WTC11 (cell line): ENCODE measurements around the gene ZFAND3. TPM values are rescaled to one million over a fixed set of nuclear protein-coding genes. Genes with fewer than 3 reads are reported as not detected.

Experiments
- ATAC-seq: fragments of 200-7000 bp; cut with Tn5 transposase; 2 replicates; pipeline ENCODE4 v1.10.0; 2021; ENCODE audit warnings: mild to moderate bottlenecking, moderate library complexity
- CTCF ChIA-PET: fragments of 300-600 bp; sonication (Branson Sonifier 250); formaldehyde crosslinking; loops from one replicate; lab custom pipeline; 2021; ENCODE audit warnings: antibody characterized with exemption; lab: Charles Lee
- POLR2A ChIA-PET: fragments of 350-600 bp; sonication (Branson Sonifier 250); formaldehyde crosslinking; loops from one replicate; lab custom pipeline; 2021; ENCODE audit warnings: antibody characterized with exemption; lab: Charles Lee
- DNase-seq: peaks from one replicate; pipeline ENCODE4 v3.0.0; 2021; ENCODE audit warnings: low spot score
- H3K27ac Mint-ChIP-seq: 2 replicates; pipeline ENCODE4 v1.8.0; 2021; ENCODE audit warnings: mixed read lengths
- H3K27me3 Mint-ChIP-seq: 2 replicates; pipeline ENCODE4 v1.8.0; 2021; ENCODE audit warnings: low read depth, mild to moderate bottlenecking, moderate library complexity, mixed read lengths
- H3K36me3 Mint-ChIP-seq: 2 replicates; pipeline ENCODE4 v1.8.0; 2021; ENCODE audit warnings: mixed read lengths
- H3K4me1 Mint-ChIP-seq: 2 replicates; pipeline ENCODE4 v1.8.0; 2022; ENCODE audit warnings: mixed read lengths
- H3K4me3 Mint-ChIP-seq: 2 replicates; pipeline ENCODE4 v1.8.0; 2021; ENCODE audit warnings: mild to moderate bottlenecking, moderate library complexity, mixed read lengths
- H3K9me3 Mint-ChIP-seq: 2 replicates; pipeline ENCODE4 v1.8.0; 2021; ENCODE audit warnings: mixed read lengths
- ESRRA ChIP-seq: sonication (generic); formaldehyde crosslinking; IDR thresholded peaks from 2 replicates; pipeline ENCODE4 v1.8.1; 2022; ENCODE audit warnings: mild to moderate bottlenecking, missing genetic modification reagents, borderline replicate concordance
- FOXK1 ChIP-seq: sonication (generic); formaldehyde crosslinking; IDR thresholded peaks from 2 replicates; pipeline ENCODE4 v1.8.0; 2022; ENCODE audit warnings: mild to moderate bottlenecking, moderate library complexity, missing genetic modification reagents
- GRHL2 ChIP-seq: fragments of 250-450 bp; sonication (Bioruptor Pico); IDR thresholded peaks from 2 replicates; pipeline ENCODE4 v1.8.0; 2022; ENCODE audit warnings: mild to moderate bottlenecking, moderate library complexity; ENCODE audit not compliant: insufficient replicate concordance, severe bottlenecking
- JUN ChIP-seq: sonication (generic); formaldehyde crosslinking; IDR thresholded peaks from 2 replicates; pipeline ENCODE4 v1.8.0; 2023; ENCODE audit warnings: mild to moderate bottlenecking, missing genetic modification reagents
- MLX ChIP-seq: sonication (generic); formaldehyde crosslinking; IDR thresholded peaks from 2 replicates; pipeline ENCODE4 v1.8.1; 2023; ENCODE audit warnings: mild to moderate bottlenecking, missing genetic modification reagents, moderate library complexity
- NFYB ChIP-seq: sonication (generic); formaldehyde crosslinking; conservative IDR thresholded peaks from 2 replicates; pipeline ENCODE4 v1.8.0; 2022; ENCODE audit warnings: low read depth, missing genetic modification reagents
- NR1H2 ChIP-seq: sonication (generic); formaldehyde crosslinking; IDR thresholded peaks from 2 replicates; pipeline ENCODE4 v1.9.0; 2021; ENCODE audit warnings: mild to moderate bottlenecking, moderate library complexity, missing genetic modification reagents
- PREB ChIP-seq: sonication (generic); formaldehyde crosslinking; IDR thresholded peaks from 2 replicates; pipeline ENCODE4 v1.8.1; 2022; ENCODE audit warnings: mild to moderate bottlenecking, missing genetic modification reagents, moderate library complexity, borderline replicate concordance
- RORB ChIP-seq: fragments of 250-450 bp; sonication (Bioruptor Pico); IDR thresholded peaks from 2 replicates; pipeline ENCODE4 v1.9.0; 2021; ENCODE audit warnings: mild to moderate bottlenecking
- SMAD3 ChIP-seq: sonication (generic); formaldehyde crosslinking; IDR thresholded peaks from 2 replicates; pipeline ENCODE4 v1.8.0; 2022; ENCODE audit warnings: missing genetic modification reagents, mild to moderate bottlenecking, borderline replicate concordance
- SMAD4 ChIP-seq: sonication (generic); formaldehyde crosslinking; IDR thresholded peaks from 2 replicates; pipeline ENCODE4 v1.8.0; 2022; ENCODE audit warnings: mild to moderate bottlenecking, missing genetic modification reagents
- TEAD4 ChIP-seq: sonication (generic); formaldehyde crosslinking; IDR thresholded peaks from 2 replicates; pipeline ENCODE4 v1.8.0; 2022; ENCODE audit warnings: mild to moderate bottlenecking, missing genetic modification reagents
- USF2 ChIP-seq: sonication (generic); formaldehyde crosslinking; IDR thresholded peaks from 2 replicates; pipeline ENCODE4 v1.8.1; 2023; ENCODE audit warnings: mild to moderate bottlenecking, missing genetic modification reagents, moderate library complexity
- ZNF219 ChIP-seq: sonication (generic); formaldehyde crosslinking; IDR thresholded peaks from 2 replicates; pipeline ENCODE4 v1.8.0; 2023; ENCODE audit warnings: missing genetic modification reagents, mild to moderate bottlenecking, borderline replicate concordance
- ZNF263 ChIP-seq: sonication (generic); formaldehyde crosslinking; IDR thresholded peaks from 2 replicates; pipeline ENCODE4 v1.8.1; 2022; ENCODE audit warnings: low read depth, mild to moderate bottlenecking, moderate library complexity, missing genetic modification reagents
- ZNF512 ChIP-seq: sonication (generic); formaldehyde crosslinking; IDR thresholded peaks from 2 replicates; pipeline ENCODE4 v1.8.1; 2022; ENCODE audit warnings: missing genetic modification reagents, borderline replicate concordance
- ZNF671 ChIP-seq: fragments of 250-450 bp; sonication (Bioruptor Pico); IDR thresholded peaks from 2 replicates; pipeline ENCODE4 v1.8.0; 2021; ENCODE audit warnings: mild to moderate bottlenecking
- ZSCAN18 ChIP-seq: fragments of 250-450 bp; sonication (Bioruptor Pico); IDR thresholded peaks from 2 replicates; pipeline ENCODE4 v2.1.2; 2022; ENCODE audit warnings: mild to moderate bottlenecking, moderate library complexity
- total RNA-seq: library from RNA; stranded (reverse); gene quantifications from 3 replicates; pipeline ENCODE4 v1.2.3, GENCODE V29; 2021
- TF ChIP-seq, protein P1 (sequence below): sonication (generic); formaldehyde crosslinking; IDR thresholded peaks from 2 replicates; pipeline ENCODE4 v1.8.0; 2022; ENCODE audit warnings: missing genetic modification reagents
- TF ChIP-seq, protein P2 (sequence below): sonication (generic); formaldehyde crosslinking; IDR thresholded peaks from 2 replicates; pipeline ENCODE4 v1.8.1; 2023; ENCODE audit warnings: mild to moderate bottlenecking, missing genetic modification reagents

The ZFAND3 gene
- total RNA-seq, 1 experiment from 2014 or later: 50.3 TPM

GRCh38 chr6:38167598-38167997 lies 348.1 kb downstream of the ZFAND3 start:
- Mint-ChIP-seq H3K27me3 (no peaks in the 10 kb centered on the region), H3K36me3 (no peaks in the 10 kb centered on the region), H3K9me3 (no peaks in the 10 kb centered on the region), H3K27ac (peak overlapping the region; percentile 41; the same call in 1 of the 2 replicates), H3K4me1 (peaks cover 29% of the 10 kb centered on the region), H3K4me3 (no peak overlapping the region)
- DNase-seq (no peak), ATAC-seq (no peak)
- POLR2A ChIA-PET: no interaction called here
- CTCF ChIA-PET: interaction anchor here (1.8 to 2.0 kb wide), 2 partner anchors 9 to 11 kb away, joined by 6 read pairs; no protein-coding TSS in a partner anchor
- TF ChIP-seq, protein P1, sequence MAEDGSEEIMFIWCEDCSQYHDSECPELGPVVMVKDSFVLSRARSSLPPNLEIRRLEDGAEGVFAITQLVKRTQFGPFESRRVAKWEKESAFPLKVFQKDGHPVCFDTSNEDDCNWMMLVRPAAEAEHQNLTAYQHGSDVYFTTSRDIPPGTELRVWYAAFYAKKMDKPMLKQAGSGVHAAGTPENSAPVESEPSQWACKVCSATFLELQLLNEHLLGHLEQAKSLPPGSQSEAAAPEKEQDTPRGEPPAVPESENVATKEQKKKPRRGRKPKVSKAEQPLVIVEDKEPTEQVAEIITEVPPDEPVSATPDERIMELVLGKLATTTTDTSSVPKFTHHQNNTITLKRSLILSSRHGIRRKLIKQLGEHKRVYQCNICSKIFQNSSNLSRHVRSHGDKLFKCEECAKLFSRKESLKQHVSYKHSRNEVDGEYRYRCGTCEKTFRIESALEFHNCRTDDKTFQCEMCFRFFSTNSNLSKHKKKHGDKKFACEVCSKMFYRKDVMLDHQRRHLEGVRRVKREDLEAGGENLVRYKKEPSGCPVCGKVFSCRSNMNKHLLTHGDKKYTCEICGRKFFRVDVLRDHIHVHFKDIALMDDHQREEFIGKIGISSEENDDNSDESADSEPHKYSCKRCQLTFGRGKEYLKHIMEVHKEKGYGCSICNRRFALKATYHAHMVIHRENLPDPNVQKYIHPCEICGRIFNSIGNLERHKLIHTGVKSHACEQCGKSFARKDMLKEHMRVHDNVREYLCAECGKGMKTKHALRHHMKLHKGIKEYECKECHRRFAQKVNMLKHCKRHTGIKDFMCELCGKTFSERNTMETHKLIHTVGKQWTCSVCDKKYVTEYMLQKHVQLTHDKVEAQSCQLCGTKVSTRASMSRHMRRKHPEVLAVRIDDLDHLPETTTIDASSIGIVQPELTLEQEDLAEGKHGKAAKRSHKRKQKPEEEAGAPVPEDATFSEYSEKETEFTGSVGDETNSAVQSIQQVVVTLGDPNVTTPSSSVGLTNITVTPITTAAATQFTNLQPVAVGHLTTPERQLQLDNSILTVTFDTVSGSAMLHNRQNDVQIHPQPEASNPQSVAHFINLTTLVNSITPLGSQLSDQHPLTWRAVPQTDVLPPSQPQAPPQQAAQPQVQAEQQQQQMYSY (CRISPR knock-in tag): no peak
- TF ChIP-seq ZNF263 (CRISPR knock-in tag) (no peak), RORB (CRISPR knock-in tag) (no peak), SMAD4 (CRISPR knock-in tag) (no peak), GRHL2 (CRISPR knock-in tag) (no peak), MLX (CRISPR knock-in tag) (no peak), SMAD3 (CRISPR knock-in tag) (no peak), PREB (CRISPR knock-in tag) (no peak), JUN (no peak), ESRRA (no peak), ZNF512 (CRISPR knock-in tag) (no peak), USF2 (no peak), ZNF219 (CRISPR knock-in tag) (no peak), TEAD4 (CRISPR knock-in tag) (no peak), FOXK1 (no peak), NFYB (CRISPR knock-in tag) (no peak)
- TF ChIP-seq, protein P2, sequence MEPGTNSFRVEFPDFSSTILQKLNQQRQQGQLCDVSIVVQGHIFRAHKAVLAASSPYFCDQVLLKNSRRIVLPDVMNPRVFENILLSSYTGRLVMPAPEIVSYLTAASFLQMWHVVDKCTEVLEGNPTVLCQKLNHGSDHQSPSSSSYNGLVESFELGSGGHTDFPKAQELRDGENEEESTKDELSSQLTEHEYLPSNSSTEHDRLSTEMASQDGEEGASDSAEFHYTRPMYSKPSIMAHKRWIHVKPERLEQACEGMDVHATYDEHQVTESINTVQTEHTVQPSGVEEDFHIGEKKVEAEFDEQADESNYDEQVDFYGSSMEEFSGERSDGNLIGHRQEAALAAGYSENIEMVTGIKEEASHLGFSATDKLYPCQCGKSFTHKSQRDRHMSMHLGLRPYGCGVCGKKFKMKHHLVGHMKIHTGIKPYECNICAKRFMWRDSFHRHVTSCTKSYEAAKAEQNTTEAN: no peak

- H3K9me3 Mint-ChIP-seq: no peaks in the 10 kb centered on the region
- H3K27ac Mint-ChIP-seq: no peak overlapping the region
- no peaks in the 10 kb centered on the region for H3K36me3 Mint-ChIP-seq
- TF ChIP-seq ZNF671 (CRISPR knock-in tag) (no peak), NR1H2 (CRISPR knock-in tag) (no peak), USF2 (no peak), ZSCAN18 (CRISPR knock-in tag) (no peak)
- H3K27me3 Mint-ChIP-seq: no peaks in the 10 kb centered on the region
- no peak for DNase-seq
- H3K4me1 Mint-ChIP-seq: peaks cover 32% of the 10 kb centered on the region
- no peak overlapping the region for H3K4me3 Mint-ChIP-seq
- ChIA-PET CTCF (interaction anchor here (1.0 to 2.0 kb wide), 4 partner anchors 9 to 133 kb away, joined by 3 to 6 read pairs (median 4); no protein-coding TSS in a partner anchor), POLR2A (no interaction called here)
- no peak for ATAC-seq
These were observed 348.6 kb downstream of the ZFAND3 start for GRCh38 chr6:38168126-38168525.
